ENCODE data around the gene ADAM10.

- TF ChIP-seq POLR2AphosphoS5 (IDR thresholded peaks at IDR 0.05; ENCODE audit: insufficient read depth in 1 of 2, low read depth in 1 of 2) (no peak), CTCF (IDR thresholded peaks at IDR 0.05) (no peak)
Observed at GRCh38 chr15:58762731-58763130, 13.2 kb upstream of the ADAM10 start.
